PC-3 (cell line): ENCODE data around the gene PDE11A. TPM values are rescaled to one million over a fixed set of nuclear protein-coding genes. Genes with fewer than 3 reads are reported as not detected.

Experiments used
- ATAC-seq: fragments of 200-7000 bp; cut with Tn5 transposase; 2 replicates; pipeline ENCODE4 v1.9.1; 2020; ENCODE audit warnings: mild to moderate bottlenecking, moderate library complexity
- BruUV-seq: library from RNA; stranded (reverse); fragments of 400-500 nt; replicated peaks from 2 replicates; lab custom pipeline; 2021; lab: Mats Ljungman, UMichigan
- CTCF ChIA-PET: fragments of 300-600 bp; sonication (Branson Sonifier 250); formaldehyde crosslinking; loops from one replicate; lab custom pipeline; 2022; ENCODE audit warnings: antibody characterized with exemption; lab: Charles Lee
- POLR2A ChIA-PET: fragments of 300-600 bp; sonication (Branson Sonifier 250); formaldehyde crosslinking; loops from one replicate; lab custom pipeline; 2022; ENCODE audit warnings: antibody characterized with exemption; ENCODE audit not compliant: unreplicated experiment; lab: Charles Lee
- DNase-seq: peaks from one replicate; pipeline ENCODE4 v3.0.0-alpha.2; 2015
- H2AFZ ChIP-seq: fragments of 300-600 bp; sonication (generic); 2 replicates; pipeline ENCODE4 v1.6.0; 2016; ENCODE audit warnings: antibody characterized with exemption, low read length
- H3F3A ChIP-seq: fragments of 300-600 bp; sonication (generic); one replicate; pipeline ENCODE4 v1.6.0; 2017; ENCODE audit warnings: antibody characterized with exemption, low read length, control low read depth, mild to moderate bottlenecking; ENCODE audit not compliant: unreplicated experiment
- H3K27ac ChIP-seq: fragments of 300-600 bp; sonication (generic); 2 replicates; pipeline ENCODE4 v1.5.1; 2016; ENCODE audit warnings: mild to moderate bottlenecking, low read length
- H3K27me3 ChIP-seq: fragments of 300-600 bp; sonication (generic); 2 replicates; pipeline ENCODE4 v1.6.1; 2016; ENCODE audit warnings: low read length, mixed read lengths
- H3K36me3 ChIP-seq: fragments of 300-600 bp; sonication (generic); 2 replicates; pipeline ENCODE4 v1.6.1; 2016; ENCODE audit warnings: low read depth, mixed run types, low read length, mixed read lengths
- H3K4me1 ChIP-seq: fragments of 300-600 bp; sonication (generic); 2 replicates; pipeline ENCODE4 v1.5.1; 2016; ENCODE audit warnings: low read length; ENCODE audit not compliant: insufficient read depth
- H3K4me2 ChIP-seq: fragments of 300-600 bp; sonication (generic); 2 replicates; pipeline ENCODE4 v1.6.0; 2016; ENCODE audit warnings: low read length
- H3K4me3 ChIP-seq: fragments of 300-600 bp; sonication (generic); 2 replicates; pipeline ENCODE4 v1.5.1; 2016; ENCODE audit warnings: mild to moderate bottlenecking, low read length, mixed read lengths
- H3K79me2 ChIP-seq: fragments of 300-600 bp; sonication (generic); 2 replicates; pipeline ENCODE4 v1.6.1; 2017; ENCODE audit warnings: low read length, mixed read lengths
- H3K9ac ChIP-seq: fragments of 300-600 bp; sonication (generic); 2 replicates; pipeline ENCODE4 v1.6.0; 2016; ENCODE audit warnings: mild to moderate bottlenecking, low read length
- H3K9me2 ChIP-seq: fragments of 300-600 bp; sonication (generic); replicated peaks from 2 replicates; pipeline ENCODE4 v1.6.1; 2016; ENCODE audit warnings: mixed run types, low read length, mixed read lengths
- H3K9me3 ChIP-seq: fragments of 300-600 bp; sonication (generic); 2 replicates; pipeline ENCODE4 v1.6.1; 2016; ENCODE audit warnings: low read length, mixed read lengths
- H4K20me1 ChIP-seq: fragments of 300-600 bp; sonication (generic); 2 replicates; pipeline ENCODE4 v1.6.1; 2016; ENCODE audit warnings: low read length, mixed read lengths
- EZH2 ChIP-seq: fragments of 300-600 bp; sonication (generic); IDR thresholded peaks from one replicate; pipeline ENCODE4 v1.6.1; 2017; ENCODE audit warnings: antibody characterized with exemption, mild to moderate bottlenecking, low read length; ENCODE audit not compliant: unreplicated experiment
- EZH2phosphoT487 ChIP-seq: fragments of 300-600 bp; sonication (generic); IDR thresholded peaks from 2 replicates; pipeline ENCODE4 v1.6.1; 2018; ENCODE audit warnings: mild to moderate bottlenecking, antibody characterized with exemption, low read length, borderline replicate concordance
- intact Hi-C: fragments of 100-400 bp; cut with micrococcal nuclease; formaldehyde crosslinking; loops from 2 replicates; pipeline ENCODE4 v1.9.0; 2023
- total RNA-seq: library from RNA; depleted of rRNA; stranded (reverse); fragments of >200 nt; gene quantifications from 2 replicates; pipeline ENCODE4 v1.2.3, GENCODE V29; 2014
- TF ChIP-seq, protein P1 (sequence below): fragments of 300-600 bp; sonication (generic); conservative IDR thresholded peaks from 2 replicates; pipeline ENCODE4 v1.5.1; 2017; ENCODE audit warnings: antibody characterized with exemption, low read depth, mild to moderate bottlenecking, low read length

PDE11A gene
- total RNA-seq, 1 experiment from 2014 or later: 0.15 TPM

DNA sequence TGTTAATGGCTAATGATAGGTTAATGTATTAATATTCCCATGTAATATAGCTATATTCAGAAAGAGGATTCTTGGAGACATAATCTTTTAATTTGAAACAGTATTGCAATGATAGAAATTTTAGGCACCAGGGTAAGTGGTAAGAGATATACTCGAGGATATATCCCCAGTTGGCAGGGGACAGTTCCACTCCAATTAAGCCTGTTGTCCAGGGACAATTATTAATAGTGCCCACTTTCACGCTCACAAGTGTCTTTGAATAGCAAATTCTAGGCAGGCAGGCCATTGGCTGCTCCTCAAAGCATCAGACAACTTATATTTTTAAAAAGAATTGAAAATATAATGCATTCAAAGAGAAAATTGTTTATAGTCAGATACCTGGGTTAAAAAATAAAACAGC is 190.7 kb downstream of the PDE11A start:
- Histone ChIP-seq H3K27ac (no peak overlapping the region), H2AFZ (no peak overlapping the region), H3K4me2 (no peak overlapping the region), H3K79me2 (no peaks in the 10 kb centered on the region), H3K4me1 (no peaks in the 10 kb centered on the region), H3K9me2 (no peaks in the 10 kb centered on the region), H3K9me3 (no peaks in the 10 kb centered on the region), H3K9ac (no peak overlapping the region), H3K27me3 (peaks cover 19% of the 10 kb centered on the region), H3K36me3 (no peaks in the 10 kb centered on the region), H3F3A (no peaks in the 10 kb centered on the region), H4K20me1 (no peaks in the 10 kb centered on the region), H3K4me3 (no peak overlapping the region)
- CTCF ChIA-PET: no interaction called here
- no TSS peak for BruUV-seq
- intact Hi-C loops: no loop called here
- POLR2A ChIA-PET: no interaction called here
- TF ChIP-seq EZH2phosphoT487 (no peak), EZH2 (no peak)
- TF ChIP-seq, protein P1, sequence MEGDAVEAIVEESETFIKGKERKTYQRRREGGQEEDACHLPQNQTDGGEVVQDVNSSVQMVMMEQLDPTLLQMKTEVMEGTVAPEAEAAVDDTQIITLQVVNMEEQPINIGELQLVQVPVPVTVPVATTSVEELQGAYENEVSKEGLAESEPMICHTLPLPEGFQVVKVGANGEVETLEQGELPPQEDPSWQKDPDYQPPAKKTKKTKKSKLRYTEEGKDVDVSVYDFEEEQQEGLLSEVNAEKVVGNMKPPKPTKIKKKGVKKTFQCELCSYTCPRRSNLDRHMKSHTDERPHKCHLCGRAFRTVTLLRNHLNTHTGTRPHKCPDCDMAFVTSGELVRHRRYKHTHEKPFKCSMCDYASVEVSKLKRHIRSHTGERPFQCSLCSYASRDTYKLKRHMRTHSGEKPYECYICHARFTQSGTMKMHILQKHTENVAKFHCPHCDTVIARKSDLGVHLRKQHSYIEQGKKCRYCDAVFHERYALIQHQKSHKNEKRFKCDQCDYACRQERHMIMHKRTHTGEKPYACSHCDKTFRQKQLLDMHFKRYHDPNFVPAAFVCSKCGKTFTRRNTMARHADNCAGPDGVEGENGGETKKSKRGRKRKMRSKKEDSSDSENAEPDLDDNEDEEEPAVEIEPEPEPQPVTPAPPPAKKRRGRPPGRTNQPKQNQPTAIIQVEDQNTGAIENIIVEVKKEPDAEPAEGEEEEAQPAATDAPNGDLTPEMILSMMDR: no peak
- DNase-seq (no peak), ATAC-seq (no peak)

DNA sequence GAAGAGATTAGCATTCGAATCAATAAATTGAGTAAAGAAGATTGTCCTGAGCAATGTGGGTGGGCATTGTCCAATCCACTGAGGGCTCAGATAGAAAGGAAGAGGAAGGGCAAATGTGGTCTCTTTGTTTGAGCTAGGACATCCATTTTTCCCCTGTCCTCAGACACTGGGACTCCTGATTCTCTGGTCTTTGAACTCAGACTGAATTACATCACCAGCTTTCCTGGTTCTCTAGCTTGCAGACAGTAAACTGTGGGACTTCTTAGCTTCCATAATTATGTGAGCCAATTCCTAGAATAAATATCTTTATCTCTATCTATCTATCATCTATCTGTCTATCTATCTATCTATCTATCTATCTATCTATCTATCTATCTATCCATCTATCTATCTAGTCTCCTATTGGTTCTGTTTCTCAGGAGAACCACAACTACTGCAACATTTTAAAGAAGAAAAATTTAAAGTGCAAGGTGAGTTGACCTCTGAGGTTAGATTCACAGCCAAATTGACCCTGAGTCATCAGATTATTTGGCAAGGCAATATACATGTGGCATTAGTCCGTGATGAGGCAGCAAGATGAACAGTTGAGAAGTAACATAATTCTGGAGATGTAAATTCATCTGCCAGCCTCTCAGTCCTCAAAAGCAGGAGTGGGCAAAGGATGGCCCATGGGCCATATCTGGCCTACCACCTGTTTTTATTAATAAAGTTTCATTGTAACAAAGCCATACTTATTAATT is 191.4 kb downstream of the PDE11A start:
- H3K9ac ChIP-seq: no peak overlapping the region
- POLR2A ChIA-PET: interaction anchor here (0.7 kb wide), 1 partner anchor 10 kb away, joined by 4 read pairs; no protein-coding TSS in a partner anchor
- H3K36me3 ChIP-seq: no peaks in the 10 kb centered on the region
- H3K4me2 ChIP-seq: no peak overlapping the region
- ATAC-seq (no peak; the same call in 1 of the 2 replicates), DNase-seq (peak; percentile 55)
- no peaks in the 10 kb centered on the region for H3F3A ChIP-seq
- H2AFZ ChIP-seq: no peak overlapping the region
- no peaks in the 10 kb centered on the region for H4K20me1 ChIP-seq
- H3K4me3 ChIP-seq: no peak overlapping the region
- TF ChIP-seq EZH2 (no peak), EZH2phosphoT487 (no peak)
- TF ChIP-seq, protein P1: no peak
- no TSS peak for BruUV-seq
- peaks cover 13% of the 10 kb centered on the region; the same call in 1 of the 2 replicates for H3K27me3 ChIP-seq
- H3K27ac ChIP-seq: no peak overlapping the region
- no peaks in the 10 kb centered on the region for H3K9me3 ChIP-seq
- no peaks in the 10 kb centered on the region for H3K4me1 ChIP-seq
- H3K9me2 ChIP-seq: no peaks in the 10 kb centered on the region
- CTCF ChIA-PET: no interaction called here
- intact Hi-C loops: no loop called here
- no peaks in the 10 kb centered on the region for H3K79me2 ChIP-seq

DNA sequence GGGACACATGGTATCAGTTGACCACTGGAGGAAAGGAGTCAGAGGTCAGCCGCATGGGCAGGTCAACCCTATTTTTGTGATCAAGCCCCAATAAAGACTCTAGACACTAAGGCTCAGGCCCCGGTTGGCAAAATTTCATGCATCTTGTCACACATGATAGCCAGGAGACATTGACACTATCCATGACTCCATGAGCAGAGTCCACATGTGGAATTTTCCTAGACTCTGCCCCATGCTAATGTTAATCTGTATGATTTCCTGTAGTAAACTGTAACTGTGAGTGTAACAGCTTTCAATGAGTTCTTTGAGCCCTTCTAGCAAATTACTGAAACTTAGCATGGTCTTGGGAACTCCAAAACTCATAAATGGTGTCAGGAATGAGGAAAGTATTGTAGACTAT is 192.3 kb downstream of the PDE11A start:
- Histone ChIP-seq H3F3A (no peaks in the 10 kb centered on the region), H3K9me3 (no peaks in the 10 kb centered on the region), H3K27ac (no peak overlapping the region), H3K79me2 (no peaks in the 10 kb centered on the region), H3K4me3 (no peak overlapping the region), H3K36me3 (no peaks in the 10 kb centered on the region), H3K9ac (no peak overlapping the region), H3K27me3 (peaks cover 7% of the 10 kb centered on the region; the same call in 1 of the 2 replicates), H2AFZ (no peak overlapping the region), H3K4me1 (no peaks in the 10 kb centered on the region), H3K4me2 (no peak overlapping the region), H4K20me1 (no peaks in the 10 kb centered on the region), H3K9me2 (no peaks in the 10 kb centered on the region)
- intact Hi-C loops: no loop called here
- DNase-seq (no peak), ATAC-seq (no peak)
- CTCF ChIA-PET: no interaction called here
- BruUV-seq: no TSS peak
- no peak for TF ChIP-seq EZH2phosphoT487
- TF ChIP-seq, protein P1: no peak
- no peak for TF ChIP-seq EZH2
- POLR2A ChIA-PET: interaction anchor here (0.7 kb wide), 1 partner anchor 11 kb away, joined by 4 read pairs; no protein-coding TSS in a partner anchor
